Gastrocnemius medialis (tissue), 4 donors: ENCODE measurements around the gene PPP1R15B.

ENCODE experiments used
- POLR2A ChIP-seq, 2 donors: fragments of 450-650 bp; IDR thresholded peaks; one replicate each; pipeline ENCODE4 v1.6.1; 2017; ENCODE audit warnings: antibody characterized with exemption in 2 of 2, mild to moderate bottlenecking in 2 of 2, moderate library complexity in 2 of 2
- TF ChIP-seq, protein P1 (sequence below), 5 experiments: fragments of 450-650 bp in 3 of 5; fragments of 200-600 bp in 2 of 5; sonication (generic) in 2 of 5; IDR thresholded peaks in 4 of 5; conservative IDR thresholded peaks in 1 of 5; 1 replicate in 4 of 5; 2 replicates in 1 of 5; pipeline ENCODE4 v1.5.1; 2016 to 2019; ENCODE audit warnings: antibody characterized with exemption in 5 of 5, mild to moderate bottlenecking in 3 of 5, moderate library complexity in 3 of 5

DNA sequence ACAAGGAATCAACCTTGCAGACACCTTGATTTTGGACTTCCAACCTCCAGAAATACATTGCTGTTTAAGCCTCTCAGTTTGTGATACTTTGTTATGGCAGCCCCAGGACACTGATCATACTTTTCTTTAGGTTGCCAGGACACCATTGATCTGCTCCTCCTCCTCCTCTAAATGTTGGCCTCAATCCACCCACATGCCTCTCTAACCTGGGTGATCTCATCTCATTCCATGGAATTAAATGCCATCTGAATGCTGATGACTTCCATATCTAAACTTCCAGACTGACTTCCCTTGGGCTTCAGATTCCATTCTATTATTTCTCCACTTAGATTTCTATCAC is 7.4 kb upstream of the PPP1R15B start:
- TF ChIP-seq, protein P1, sequence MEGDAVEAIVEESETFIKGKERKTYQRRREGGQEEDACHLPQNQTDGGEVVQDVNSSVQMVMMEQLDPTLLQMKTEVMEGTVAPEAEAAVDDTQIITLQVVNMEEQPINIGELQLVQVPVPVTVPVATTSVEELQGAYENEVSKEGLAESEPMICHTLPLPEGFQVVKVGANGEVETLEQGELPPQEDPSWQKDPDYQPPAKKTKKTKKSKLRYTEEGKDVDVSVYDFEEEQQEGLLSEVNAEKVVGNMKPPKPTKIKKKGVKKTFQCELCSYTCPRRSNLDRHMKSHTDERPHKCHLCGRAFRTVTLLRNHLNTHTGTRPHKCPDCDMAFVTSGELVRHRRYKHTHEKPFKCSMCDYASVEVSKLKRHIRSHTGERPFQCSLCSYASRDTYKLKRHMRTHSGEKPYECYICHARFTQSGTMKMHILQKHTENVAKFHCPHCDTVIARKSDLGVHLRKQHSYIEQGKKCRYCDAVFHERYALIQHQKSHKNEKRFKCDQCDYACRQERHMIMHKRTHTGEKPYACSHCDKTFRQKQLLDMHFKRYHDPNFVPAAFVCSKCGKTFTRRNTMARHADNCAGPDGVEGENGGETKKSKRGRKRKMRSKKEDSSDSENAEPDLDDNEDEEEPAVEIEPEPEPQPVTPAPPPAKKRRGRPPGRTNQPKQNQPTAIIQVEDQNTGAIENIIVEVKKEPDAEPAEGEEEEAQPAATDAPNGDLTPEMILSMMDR (IDR thresholded peaks at IDR 0.05 in 4 of 5, conservative IDR thresholded peaks at IDR 0.05 in 1 of 5): no peak
- no peak for TF ChIP-seq POLR2A (IDR thresholded peaks at IDR 0.05)
